Glomerular visceral epithelial cell (primary cell): ENCODE measurements around the gene SHISAL2A.
"Not testable (repeated sequence)": the region's sequence is repeated elsewhere in the genome, so short reads cannot be mapped to it uniquely, and the experiment has no call there.

Source experiments
- DNase-seq: peaks from one replicate; pipeline ENCODE4 v3.0.0-alpha.2; 2016; ENCODE audit errors: extremely low spot score

SHISAL2A gene

GRCh38 chr1:52684545-52684944 is 51.6 kb downstream of the SHISAL2A start:
- no peak for DNase-seq

- DNase-seq: peak; percentile 61
Measured at GRCh38 chr1:52686261-52686751, 53.3 kb downstream of the SHISAL2A start.

- no peak for DNase-seq
Measured at GRCh38 chr1:52686830-52687229, 53.9 kb downstream of the SHISAL2A start.

- no peak for DNase-seq
Measured at GRCh38 chr1:52691821-52692220, 58.9 kb downstream of the SHISAL2A start.

GRCh38 chr1:52692697-52693096 is 59.7 kb downstream of the SHISAL2A start:
- no peak for DNase-seq

- not testable (repeated sequence) for DNase-seq
Measured at GRCh38 chr1:52693351-52693750, 60.4 kb downstream of the SHISAL2A start.

GRCh38 chr1:52693843-52694242 is 60.9 kb downstream of the SHISAL2A start:
- DNase-seq: no peak

GRCh38 chr1:52695627-52696026 is 62.7 kb downstream of the SHISAL2A start:
- no peak for DNase-seq

GRCh38 chr1:52697795-52698674 is 65.1 kb downstream of the SHISAL2A start, which contains the start of gene COA7:
Gene COA7 (minus strand): TSS chr1:52698347. CDS start chr1:52698326, 21 bp downstream.
- peak; percentile 82 for DNase-seq

GRCh38 chr1:52702886-52703787 is 70.2 kb downstream of the SHISAL2A start:
- DNase-seq: peak; percentile 71

- DNase-seq: no peak
Measured at GRCh38 chr1:52706136-52706670, 73.2 kb downstream of the SHISAL2A start.
